Memory B cell (primary cell): ENCODE data around the gene ADCY2.
A peak's percentile ranks its signal among the peaks of the same experiment; 100 is the strongest.

Experiments used
- ATAC-seq: fragments of 150-1000 bp; cut with Tn5 transposase; 2 replicates; pipeline ENCODE4 v1.10.0; 2021; ENCODE audit warnings: low read depth, mild to moderate bottlenecking, moderate library complexity
- DNase-seq, 2 donors: peaks; one replicate each; pipeline ENCODE4 v3.0.0; 2022; ENCODE audit warnings: low spot score in 2 of 2
- H3K27ac Mint-ChIP-seq: one replicate; pipeline ENCODE4 v1.8.0; 2022; ENCODE audit warnings: mild to moderate bottlenecking, moderate library complexity, mixed read lengths
- H3K27me3 Mint-ChIP-seq: one replicate; pipeline ENCODE4 v1.8.0; 2022; ENCODE audit warnings: mixed read lengths
- H3K36me3 Mint-ChIP-seq: one replicate; pipeline ENCODE4 v1.8.0; 2022; ENCODE audit warnings: mild to moderate bottlenecking, mixed read lengths
- H3K4me1 Mint-ChIP-seq: one replicate; pipeline ENCODE4 v1.8.0; 2022; ENCODE audit warnings: mixed read lengths
- H3K4me3 Mint-ChIP-seq: one replicate; pipeline ENCODE4 v1.8.0; 2022; ENCODE audit warnings: mild to moderate bottlenecking, moderate library complexity, mixed read lengths
- H3K9me3 Mint-ChIP-seq: one replicate; pipeline ENCODE4 v1.8.0; 2022; ENCODE audit warnings: mixed read lengths

The ADCY2 gene

GRCh38 chr5:7823594-7823993 lies 427.7 kb downstream of the ADCY2 start:
- Mint-ChIP-seq H3K4me3 (no peak overlapping the region), H3K36me3 (no peaks in the 10 kb centered on the region), H3K9me3 (no peaks in the 10 kb centered on the region), H3K4me1 (no peaks in the 10 kb centered on the region), H3K27ac (no peak overlapping the region), H3K27me3 (peaks cover 11% of the 10 kb centered on the region)
- DNase-seq (no peak), ATAC-seq (no peak)

GRCh38 chr5:7824995-7825394 lies 429.1 kb downstream of the ADCY2 start:
- Mint-ChIP-seq H3K9me3 (no peaks in the 10 kb centered on the region), H3K4me3 (no peak overlapping the region), H3K27ac (no peak overlapping the region), H3K27me3 (peaks cover 8% of the 10 kb centered on the region), H3K36me3 (no peaks in the 10 kb centered on the region), H3K4me1 (no peaks in the 10 kb centered on the region)
- ATAC-seq (no peak), DNase-seq (no peak)

DNA sequence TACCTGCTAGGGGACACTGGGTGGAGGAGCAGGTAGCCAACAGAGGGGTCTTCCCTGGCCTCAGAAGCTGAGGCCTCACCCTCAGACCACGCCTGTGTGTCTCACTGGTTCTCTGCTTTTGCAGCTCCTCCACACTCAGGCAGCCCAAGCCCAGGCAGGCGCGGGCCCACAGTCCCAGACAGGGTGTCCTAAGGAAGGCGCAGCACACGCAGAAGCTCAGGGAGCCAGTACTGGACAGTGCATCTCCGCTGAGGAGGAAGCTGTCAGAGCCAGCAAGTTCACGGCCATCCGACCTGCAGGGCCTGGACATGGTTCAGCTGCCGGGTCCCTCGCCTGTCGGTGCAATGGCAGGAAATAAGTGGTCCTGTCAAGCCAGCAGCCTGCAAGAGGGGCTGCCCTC lies 429.7 kb downstream of the ADCY2 start:
- ATAC-seq (no peak), DNase-seq (no peak)
- H3K4me1 Mint-ChIP-seq = no peaks in the 10 kb centered on the region
- no peak overlapping the region for H3K27ac Mint-ChIP-seq
- no peaks in the 10 kb centered on the region for H3K36me3 Mint-ChIP-seq
- peaks cover 8% of the 10 kb centered on the region for H3K27me3 Mint-ChIP-seq
- H3K4me3 Mint-ChIP-seq = no peak overlapping the region
- no peaks in the 10 kb centered on the region for H3K9me3 Mint-ChIP-seq

DNA sequence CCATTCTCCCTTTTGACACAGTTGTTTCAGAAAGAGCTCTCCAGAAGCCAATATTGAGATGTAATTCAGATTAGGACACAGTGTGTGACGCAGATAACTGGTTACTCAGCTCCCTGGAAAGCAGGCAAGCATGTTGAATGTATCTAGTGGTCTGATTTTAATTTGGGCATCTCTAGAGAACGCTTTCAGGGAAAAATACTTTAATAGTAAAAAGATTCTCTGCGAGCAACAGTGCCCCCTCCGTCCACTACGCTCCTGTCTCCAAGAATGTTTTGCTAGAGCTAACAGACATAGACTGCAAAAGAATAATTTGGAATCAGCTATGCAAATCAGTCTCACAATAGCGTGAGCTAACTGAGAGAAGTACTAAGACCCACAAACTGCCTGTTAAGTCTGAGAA lies 431.7 kb downstream of the ADCY2 start:
- Mint-ChIP-seq H3K27me3 (peaks cover 4% of the 10 kb centered on the region), H3K27ac (no peak overlapping the region), H3K9me3 (no peaks in the 10 kb centered on the region), H3K4me3 (no peak overlapping the region), H3K36me3 (peaks cover 2% of the 10 kb centered on the region), H3K4me1 (no peaks in the 10 kb centered on the region)
- ATAC-seq (no peak), DNase-seq (no peak)

GRCh38 chr5:7828269-7828668 lies 432.3 kb downstream of the ADCY2 start:
- ATAC-seq = no peak
- Mint-ChIP-seq H3K4me3 (no peak overlapping the region), H3K9me3 (no peaks in the 10 kb centered on the region), H3K4me1 (no peaks in the 10 kb centered on the region), H3K27me3 (peaks cover 4% of the 10 kb centered on the region), H3K36me3 (peaks cover 2% of the 10 kb centered on the region), H3K27ac (no peak overlapping the region)
- no peak for DNase-seq

DNA sequence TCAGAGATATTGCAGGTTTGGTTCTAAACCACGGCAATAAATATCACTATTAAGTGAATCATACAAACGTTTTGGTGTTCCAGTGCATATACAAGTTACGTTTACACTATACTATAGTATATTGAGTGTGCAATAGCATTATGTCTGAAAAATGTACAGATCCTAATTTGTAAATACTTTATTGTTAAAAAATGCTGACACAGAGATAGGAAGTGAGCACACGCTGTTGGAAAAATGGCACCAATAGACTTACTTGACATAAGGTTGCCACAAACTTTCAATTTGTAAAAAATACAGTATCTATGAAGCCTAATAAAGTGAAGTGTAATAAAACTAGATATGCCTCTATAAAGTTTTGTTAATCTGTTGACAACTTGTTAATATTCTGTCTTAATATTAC lies 439.0 kb downstream of the ADCY2 start:
- DNase-seq = no peak
- Mint-ChIP-seq H3K27ac (no peak overlapping the region), H3K4me1 (no peaks in the 10 kb centered on the region), H3K4me3 (no peak overlapping the region), H3K27me3 (peaks cover 6% of the 10 kb centered on the region), H3K36me3 (peaks cover 2% of the 10 kb centered on the region), H3K9me3 (no peaks in the 10 kb centered on the region)
- ATAC-seq = no peak

GRCh38 chr5:7837403-7837802 lies 441.5 kb downstream of the ADCY2 start:
- no peak for DNase-seq
- H3K4me1 Mint-ChIP-seq = no peaks in the 10 kb centered on the region
- peaks cover 1% of the 10 kb centered on the region for H3K9me3 Mint-ChIP-seq
- no peak overlapping the region for H3K4me3 Mint-ChIP-seq
- H3K27me3 Mint-ChIP-seq = peaks cover 11% of the 10 kb centered on the region
- peaks cover 2% of the 10 kb centered on the region for H3K36me3 Mint-ChIP-seq
- no peak overlapping the region for H3K27ac Mint-ChIP-seq
- ATAC-seq = no peak

- Mint-ChIP-seq H3K36me3 (peaks cover 2% of the 10 kb centered on the region), H3K9me3 (peaks cover 4% of the 10 kb centered on the region), H3K27ac (no peak overlapping the region), H3K4me3 (no peak overlapping the region), H3K4me1 (peaks cover 5% of the 10 kb centered on the region), H3K27me3 (peaks cover 12% of the 10 kb centered on the region)
- DNase-seq = no peak
- no peak for ATAC-seq
Measured at GRCh38 chr5:7842531-7842930, 446.6 kb downstream of the ADCY2 start.

- peaks cover 10% of the 10 kb centered on the region for H3K27me3 Mint-ChIP-seq
- H3K36me3 Mint-ChIP-seq = peaks cover 2% of the 10 kb centered on the region
- H3K9me3 Mint-ChIP-seq = peaks cover 4% of the 10 kb centered on the region
- no peak for DNase-seq
- no peak overlapping the region for H3K4me3 Mint-ChIP-seq
- no peak overlapping the region for H3K27ac Mint-ChIP-seq
- ATAC-seq = peak; percentile 45
- peaks cover 6% of the 10 kb centered on the region for H3K4me1 Mint-ChIP-seq
Measured at GRCh38 chr5:7844901-7845300, 449.0 kb downstream of the ADCY2 start.

- Mint-ChIP-seq H3K27ac (no peak overlapping the region), H3K27me3 (peaks cover 8% of the 10 kb centered on the region), H3K9me3 (peaks cover 4% of the 10 kb centered on the region), H3K4me1 (peaks cover 8% of the 10 kb centered on the region), H3K4me3 (no peak overlapping the region), H3K36me3 (peaks cover 2% of the 10 kb centered on the region)
- no peak for ATAC-seq
- DNase-seq = no peak
Measured at GRCh38 chr5:7845557-7845956, 449.6 kb downstream of the ADCY2 start.

GRCh38 chr5:7846327-7846726 lies 450.4 kb downstream of the ADCY2 start:
- Mint-ChIP-seq H3K27me3 (peaks cover 9% of the 10 kb centered on the region), H3K4me3 (no peak overlapping the region), H3K27ac (no peak overlapping the region), H3K9me3 (peaks cover 2% of the 10 kb centered on the region), H3K4me1 (peaks cover 10% of the 10 kb centered on the region), H3K36me3 (no peaks in the 10 kb centered on the region)
- no peak for DNase-seq
- no peak for ATAC-seq

DNA sequence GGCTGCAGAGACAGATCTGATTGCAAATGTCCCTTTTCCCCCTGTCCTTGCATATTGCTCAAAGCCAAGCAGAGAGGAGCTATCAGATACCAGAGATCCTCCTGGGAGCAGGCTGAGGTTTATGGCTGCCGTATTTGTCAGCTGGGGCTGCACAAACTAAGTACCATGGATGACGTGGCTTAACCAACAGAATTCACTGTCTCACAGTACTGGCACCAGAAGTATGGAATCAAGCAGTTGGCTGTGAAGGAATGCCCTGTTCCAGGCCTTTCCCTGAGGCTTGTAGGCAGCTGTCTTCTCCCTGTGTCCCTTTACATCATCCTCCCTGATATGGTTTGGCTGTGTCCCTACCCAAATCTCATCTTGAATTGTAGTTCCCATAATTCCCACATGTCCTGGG lies 452.4 kb downstream of the ADCY2 start:
- Mint-ChIP-seq H3K9me3 (peaks cover 2% of the 10 kb centered on the region), H3K4me3 (no peak overlapping the region), H3K27me3 (peaks cover 6% of the 10 kb centered on the region), H3K36me3 (no peaks in the 10 kb centered on the region), H3K27ac (no peak overlapping the region), H3K4me1 (peaks cover 19% of the 10 kb centered on the region)
- DNase-seq = no peak
- no peak for ATAC-seq

DNA sequence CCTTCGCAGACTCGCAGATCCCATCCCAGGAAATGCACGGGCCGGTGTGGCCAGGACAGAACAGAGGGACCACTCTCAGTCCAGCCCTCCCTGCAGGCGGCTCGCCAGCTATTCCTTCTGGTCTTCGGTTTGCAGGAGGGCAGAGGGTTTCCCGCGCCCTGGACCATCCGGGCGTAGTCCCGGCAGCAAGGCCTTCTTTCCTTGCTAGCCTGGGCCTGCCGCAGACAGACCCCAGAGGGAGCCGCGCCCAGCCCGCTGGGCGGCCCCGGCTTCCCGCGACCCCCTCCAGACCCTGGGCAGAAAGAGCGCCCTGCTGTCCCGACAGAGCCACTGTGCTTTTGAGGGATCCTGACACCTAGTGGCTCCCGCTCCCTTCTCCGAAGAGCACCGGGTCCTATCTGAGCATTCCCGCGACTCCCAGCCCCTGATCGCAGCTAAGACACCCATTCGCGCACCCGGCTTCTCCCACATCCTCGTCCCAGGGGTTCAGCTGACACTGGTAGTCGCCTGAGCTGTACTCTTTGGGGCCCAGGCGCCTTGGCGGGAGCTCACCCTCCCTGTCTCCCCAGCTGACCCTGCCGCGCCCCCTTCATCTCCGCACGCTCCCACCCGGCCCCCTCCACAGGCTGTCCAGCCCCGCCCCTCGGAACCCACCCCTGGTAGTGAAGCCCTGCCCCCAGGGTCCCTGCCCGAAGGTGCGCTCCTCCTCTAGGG lies 453.9 kb downstream of the ADCY2 start:
- Mint-ChIP-seq H3K9me3 (no peaks in the 10 kb centered on the region), H3K36me3 (no peaks in the 10 kb centered on the region), H3K4me3 (peak overlapping the region; percentile 67), H3K27ac (no peak overlapping the region), H3K4me1 (peaks cover 18% of the 10 kb centered on the region), H3K27me3 (peaks cover 5% of the 10 kb centered on the region)
- DNase-seq (no peak), ATAC-seq (peak; percentile 26)

DNA sequence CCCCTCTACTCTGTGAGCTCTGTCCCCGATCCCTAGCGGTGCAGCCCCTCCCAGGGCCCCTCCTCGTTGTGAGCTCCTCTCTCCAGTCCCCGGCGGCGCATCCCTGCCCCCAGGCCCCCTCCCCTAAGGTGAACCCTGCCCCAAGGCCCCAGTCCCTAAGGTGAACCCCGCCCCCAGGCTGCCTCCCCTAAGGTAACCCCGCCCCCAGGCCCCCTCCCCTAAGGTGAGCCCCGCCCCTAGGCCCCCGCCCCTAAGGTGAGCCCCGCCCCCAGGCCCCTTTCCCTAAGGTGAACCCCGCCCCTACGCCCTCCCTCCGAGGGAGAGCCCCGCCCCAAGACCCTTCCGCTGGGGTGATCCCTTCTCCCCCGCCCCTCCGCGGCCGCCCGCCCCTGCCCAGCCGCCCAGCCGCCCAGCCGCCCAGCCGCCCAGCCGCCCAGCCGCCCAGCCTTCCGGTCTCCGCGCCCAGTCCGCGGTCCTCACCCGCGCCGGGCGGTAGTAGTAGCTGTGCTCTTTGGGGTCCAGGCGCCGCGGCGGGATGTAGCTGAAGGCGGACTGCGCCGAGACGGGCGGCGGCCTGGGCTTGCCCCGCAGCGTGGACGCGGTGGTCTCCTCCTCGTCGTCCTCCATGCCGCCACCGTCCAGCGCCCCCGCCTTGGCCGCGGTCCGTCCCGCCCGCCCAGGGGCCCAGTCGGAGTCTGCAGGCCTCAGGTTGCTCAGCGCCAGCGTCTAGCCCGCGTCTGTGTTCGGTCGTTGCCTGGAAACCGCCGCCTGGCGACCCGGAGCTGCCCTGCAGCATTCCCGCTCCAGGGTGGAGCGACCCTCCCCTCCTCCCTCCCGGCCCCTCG lies 454.7 kb downstream of the ADCY2 start, which contains the start of gene CFAP90:
Gene CFAP90 (minus strand): TSS at position 739 of the 845 bp plus-strand sequence. CDS start 112 bp downstream, at position 627.
- peaks cover 5% of the 10 kb centered on the region for H3K27me3 Mint-ChIP-seq
- peak within 1 kb of the TSS; percentile 77 for H3K4me3 Mint-ChIP-seq
- peak in 1 of 2 donors; percentile 25 for DNase-seq
- no peaks in the 10 kb centered on the region for H3K36me3 Mint-ChIP-seq
- ATAC-seq = peak; percentile 65
- H3K9me3 Mint-ChIP-seq = no peaks in the 10 kb centered on the region
- H3K27ac Mint-ChIP-seq = no peak within 1 kb of the TSS
- H3K4me1 Mint-ChIP-seq = peaks cover 14% of the 10 kb centered on the region
